Activated CD8-positive, alpha-beta T cell treated with anti-CD3 and anti-CD28 coated beads for 36 hours (primary cell): ENCODE results near the gene WDR54. TPM values are rescaled to one million over a fixed set of nuclear protein-coding genes. Genes with fewer than 3 reads are reported as not detected.

Experiments used
- ATAC-seq: fragments of 200-7000 bp; cut with Tn5 transposase; one replicate; pipeline ENCODE4 v1.10.0; 2021; ENCODE audit warnings: mild to moderate bottlenecking, moderate library complexity
- CTCF ChIA-PET: fragments of 350-600 bp; sonication (Branson Sonifier 250); formaldehyde crosslinking; loops from one replicate; lab custom pipeline; 2021; ENCODE audit warnings: antibody characterized with exemption; lab: Charles Lee
- POLR2A ChIA-PET: fragments of 350-600 bp; sonication (Branson Sonifier 250); formaldehyde crosslinking; loops from one replicate; lab custom pipeline; 2021; ENCODE audit warnings: antibody characterized with exemption; lab: Charles Lee
- DNase-seq: peaks from one replicate; pipeline ENCODE4 v3.0.0-alpha.2; 2020
- H3K27ac Mint-ChIP-seq: one replicate; pipeline ENCODE4 v1.8.0; 2021; ENCODE audit warnings: mild to moderate bottlenecking, mixed read lengths
- H3K27me3 Mint-ChIP-seq: one replicate; pipeline ENCODE4 v1.8.0; 2021; ENCODE audit warnings: mixed read lengths
- H3K36me3 Mint-ChIP-seq: one replicate; pipeline ENCODE4 v1.8.0; 2021; ENCODE audit warnings: low read depth, mixed read lengths
- H3K4me1 Mint-ChIP-seq: one replicate; pipeline ENCODE4 v1.8.0; 2021; ENCODE audit warnings: low read depth, mixed read lengths
- H3K4me3 Mint-ChIP-seq: one replicate; pipeline ENCODE4 v1.8.0; 2021; ENCODE audit warnings: mild to moderate bottlenecking, moderate library complexity, mixed read lengths
- H3K9me3 Mint-ChIP-seq: one replicate; pipeline ENCODE4 v1.8.0; 2021; ENCODE audit warnings: mixed read lengths
- CTCF ChIP-seq: fragments of 200-600 bp; IDR thresholded peaks from one replicate; pipeline ENCODE4 v1.8.0; 2022; ENCODE audit warnings: antibody characterized with exemption, mild to moderate bottlenecking
- intact Hi-C: fragments of 100-400 bp; cut with micrococcal nuclease; formaldehyde crosslinking; loops from one replicate; pipeline ENCODE4 v1.10.0; 2022
- total RNA-seq, 2 experiments: library from RNA; stranded (reverse); gene quantifications; one replicate each; pipeline ENCODE4 v1.2.3, GENCODE V29; 2021

Gene WDR54
- total RNA-seq: 100 to 1,000 TPM; 129 to 132 TPM

- Mint-ChIP-seq H3K36me3 (peaks cover 20% of the 10 kb centered on the region), H3K4me1 (peaks cover 18% of the 10 kb centered on the region), H3K27ac (peak within 1 kb of the TSS; percentile 97), H3K27me3 (no peaks in the 10 kb centered on the region), H3K9me3 (no peaks in the 10 kb centered on the region), H3K4me3 (peak within 1 kb of the TSS; percentile 97)
- intact Hi-C loops: no loop called here
- no peak for TF ChIP-seq CTCF
- DNase-seq: peak; percentile 97
- ATAC-seq: peak; percentile 94
- POLR2A ChIA-PET: interaction anchor here (0.6 to 2.9 kb wide), 11 partner anchors 10 to 686 kb away, joined by 3 to 25 read pairs (median 3); partner anchors contain the start of genes AUP1, INO80B, MRPL53 and WBP1
- CTCF ChIA-PET: interaction anchor here (0.7 to 1.7 kb wide), 7 partner anchors 10 to 110 kb away, joined by 3 to 6 read pairs (median 3); no protein-coding TSS in a partner anchor
Observed at GRCh38 chr2:74421221-74421870, at the start of gene WDR54, which contains the start of gene C2orf81. Gene WDR54, plus strand, starts transcription at chr2:74421730. Its CDS starts 424 bp downstream, at chr2:74422154. Gene C2orf81, minus strand, starts transcription at chr2:74421619. Its CDS starts 59 bp downstream, at chr2:74421560.

GRCh38 chr2:74372674-74373073 is 48.9 kb upstream of the WDR54 start:
- intact Hi-C loops: no loop called here
- Mint-ChIP-seq H3K27me3 (no peaks in the 10 kb centered on the region), H3K27ac (no peak overlapping the region), H3K4me1 (no peaks in the 10 kb centered on the region), H3K9me3 (no peaks in the 10 kb centered on the region), H3K4me3 (no peak overlapping the region), H3K36me3 (peaks cover 20% of the 10 kb centered on the region)
- CTCF ChIA-PET: interaction anchor here (1.3 kb wide), 1 partner anchor 21 kb away, joined by 3 read pairs; no protein-coding TSS in a partner anchor
- no peak for TF ChIP-seq CTCF
- ATAC-seq (no peak), DNase-seq (no peak)
- POLR2A ChIA-PET: no interaction called here

GRCh38 chr2:74373221-74373676 is 48.3 kb upstream of the WDR54 start:
- intact Hi-C loops: no loop called here
- H3K4me1 Mint-ChIP-seq: no peaks in the 10 kb centered on the region
- ATAC-seq (no peak), DNase-seq (no peak)
- H3K27me3 Mint-ChIP-seq: no peaks in the 10 kb centered on the region
- POLR2A ChIA-PET: no interaction called here
- no peaks in the 10 kb centered on the region for H3K9me3 Mint-ChIP-seq
- peaks cover 19% of the 10 kb centered on the region for H3K36me3 Mint-ChIP-seq
- no peak overlapping the region for H3K27ac Mint-ChIP-seq
- CTCF ChIA-PET: interaction anchor here (1.0 to 1.3 kb wide), 2 partner anchors 22 to 38 kb away, joined by 3 read pairs; no protein-coding TSS in a partner anchor
- no peak overlapping the region for H3K4me3 Mint-ChIP-seq
- no peak for TF ChIP-seq CTCF

- POLR2A ChIA-PET: interaction anchor here (0.5 kb wide), 1 partner anchor 96 kb away, joined by 3 read pairs; no protein-coding TSS in a partner anchor
Observed at GRCh38 chr2:74373985-74374384, 47.5 kb upstream of the WDR54 start.

More at GRCh38 chr2:74373985-74374384, 47.5 kb upstream of the WDR54 start:
- H3K27me3 Mint-ChIP-seq: no peaks in the 10 kb centered on the region
- no peak for ATAC-seq
- TF ChIP-seq CTCF: no peak
- intact Hi-C loops: no loop called here
- peaks cover 14% of the 10 kb centered on the region for H3K36me3 Mint-ChIP-seq
- CTCF ChIA-PET: interaction anchor here (1.0 kb wide), 1 partner anchor 39 kb away, joined by 3 read pairs; no protein-coding TSS in a partner anchor
- H3K27ac Mint-ChIP-seq: no peak overlapping the region
- H3K9me3 Mint-ChIP-seq: no peaks in the 10 kb centered on the region
- H3K4me1 Mint-ChIP-seq: peaks cover 5% of the 10 kb centered on the region
- no peak overlapping the region for H3K4me3 Mint-ChIP-seq
- no peak for DNase-seq
